Astrocyte (in vitro differentiated cells and primary cell): ENCODE measurements around the gene LCE3C. TPM values are rescaled to one million over a fixed set of nuclear protein-coding genes. Genes with fewer than 3 reads are reported as not detected.

Experiments
- DNase-seq: peaks from one replicate; pipeline ENCODE4 v3.0.0-alpha.2; 2010; ENCODE audit warnings: low read depth
- FAIRE-seq: peaks from 2 replicates; lab custom pipeline; 2011; peaks lifted over from hg19 to GRCh38; lab: Jason Lieb, UNC
- H2AFZ ChIP-seq: 2 replicates; pipeline ENCODE4 v1.6.0; 2012; ENCODE audit warnings: low read depth, low read length, inconsistent platforms
- H3K27ac ChIP-seq: 2 replicates; pipeline ENCODE4 v1.5.1; 2011; ENCODE audit warnings: low read depth, low read length, inconsistent platforms
- H3K27me3 ChIP-seq: 2 replicates; pipeline ENCODE4 v1.6.0; 2011; ENCODE audit warnings: low read length, inconsistent platforms; ENCODE audit not compliant: insufficient read depth
- H3K36me3 ChIP-seq: 2 replicates; pipeline ENCODE4 v1.5.1; 2011; ENCODE audit warnings: low read length, inconsistent platforms; ENCODE audit not compliant: insufficient read depth
- H3K4me1 ChIP-seq: 2 replicates; pipeline ENCODE4 v1.5.1; 2011; ENCODE audit warnings: low read length, inconsistent platforms; ENCODE audit not compliant: insufficient read depth
- H3K4me2 ChIP-seq: 2 replicates; pipeline ENCODE4 v1.6.0; 2012; ENCODE audit warnings: low read length, inconsistent platforms
- H3K4me3 ChIP-seq: 2 replicates; pipeline ENCODE4 v1.5.1; 2011; ENCODE audit warnings: low read depth, mild to moderate bottlenecking, low read length, inconsistent platforms; ENCODE audit not compliant: insufficient read depth
- H3K79me2 ChIP-seq: 2 replicates; pipeline ENCODE4 v1.6.0; 2012; ENCODE audit warnings: mild to moderate bottlenecking, low read length, inconsistent platforms; ENCODE audit not compliant: insufficient read depth
- H3K9ac ChIP-seq: 2 replicates; pipeline ENCODE4 v1.6.0; 2012; ENCODE audit warnings: mild to moderate bottlenecking, low read length, inconsistent platforms
- H3K9me3 ChIP-seq: 2 replicates; pipeline ENCODE4 v1.5.1; 2012; ENCODE audit warnings: low read depth, mild to moderate bottlenecking, low read length, inconsistent platforms; ENCODE audit not compliant: insufficient read depth
- H4K20me1 ChIP-seq: 2 replicates; pipeline ENCODE4 v1.6.0; 2012; ENCODE audit warnings: low read length, inconsistent platforms; ENCODE audit not compliant: insufficient read depth
- H3K27ac Mint-ChIP-seq: one replicate; pipeline ENCODE4 v1.8.0; 2021; ENCODE audit warnings: mild to moderate bottlenecking, mixed read lengths; ENCODE audit not compliant: unreplicated experiment
- H3K27me3 Mint-ChIP-seq: one replicate; pipeline ENCODE4 v1.8.0; 2021; ENCODE audit warnings: low read depth, mixed read lengths; ENCODE audit not compliant: unreplicated experiment
- H3K36me3 Mint-ChIP-seq: one replicate; pipeline ENCODE4 v1.8.0; 2021; ENCODE audit warnings: low read depth, mixed read lengths; ENCODE audit not compliant: unreplicated experiment
- H3K4me1 Mint-ChIP-seq: one replicate; pipeline ENCODE4 v1.8.0; 2021; ENCODE audit warnings: low read depth, mixed read lengths; ENCODE audit not compliant: unreplicated experiment
- H3K4me3 Mint-ChIP-seq: one replicate; pipeline ENCODE4 v1.8.0; 2021; ENCODE audit warnings: mild to moderate bottlenecking, moderate library complexity, mixed read lengths; ENCODE audit not compliant: unreplicated experiment
- H3K9me3 Mint-ChIP-seq: one replicate; pipeline ENCODE4 v1.8.0; 2021; ENCODE audit warnings: mild to moderate bottlenecking, mixed read lengths; ENCODE audit not compliant: unreplicated experiment
- CTCF ChIP-seq: IDR thresholded peaks from 2 replicates; pipeline ENCODE4 v1.5.1; 2011; ENCODE audit warnings: low read depth, mild to moderate bottlenecking, inconsistent platforms, low read length, moderate library complexity; ENCODE audit not compliant: insufficient read depth
- EZH2 ChIP-seq: IDR thresholded peaks from 2 replicates; pipeline ENCODE4 v1.6.1; 2012; ENCODE audit warnings: mild to moderate bottlenecking, low read length, inconsistent platforms; ENCODE audit not compliant: insufficient read depth
- total RNA-seq: library from RNA; stranded (reverse); gene quantifications from 2 replicates; pipeline ENCODE4 v1.2.1, GENCODE V29; 2021

LCE3C gene
- total RNA-seq, 1 donor from 2014 or later = not detected

- no peak overlapping the region for H3K4me2 ChIP-seq
- no peak overlapping the region for H3K9ac ChIP-seq
- H3K9me3 ChIP-seq = no peaks in the 10 kb centered on the region
- DNase-seq (no peak), FAIRE-seq (no peak)
- Mint-ChIP-seq H3K27ac (no peak overlapping the region), H3K4me3 (no peak overlapping the region), H3K9me3 (no peaks in the 10 kb centered on the region), H3K4me1 (no peaks in the 10 kb centered on the region), H3K36me3 (no peaks in the 10 kb centered on the region), H3K27me3 (no peaks in the 10 kb centered on the region)
- no peaks in the 10 kb centered on the region for H3K27me3 ChIP-seq
- no peak overlapping the region for H3K4me3 ChIP-seq
- H3K36me3 ChIP-seq = no peaks in the 10 kb centered on the region
- no peak for TF ChIP-seq CTCF
- no peak for TF ChIP-seq EZH2
- no peaks in the 10 kb centered on the region for H3K4me1 ChIP-seq
- H2AFZ ChIP-seq = no peak overlapping the region
- no peaks in the 10 kb centered on the region for H4K20me1 ChIP-seq
- H3K79me2 ChIP-seq = no peaks in the 10 kb centered on the region
- H3K27ac ChIP-seq = no peak overlapping the region
Observed at GRCh38 chr1:152596986-152597385, 3.0 kb upstream of the LCE3C start.

- Histone ChIP-seq H2AFZ (no peak within 1 kb of the TSS), H3K4me1 (no peaks in the 10 kb centered on the region), H3K27ac (no peak within 1 kb of the TSS), H3K9ac (no peak within 1 kb of the TSS), H4K20me1 (no peaks in the 10 kb centered on the region), H3K4me2 (no peak within 1 kb of the TSS), H3K4me3 (no peak within 1 kb of the TSS), H3K79me2 (no peaks in the 10 kb centered on the region), H3K27me3 (no peaks in the 10 kb centered on the region), H3K9me3 (peaks cover 2% of the 10 kb centered on the region), H3K36me3 (no peaks in the 10 kb centered on the region)
- Mint-ChIP-seq H3K27ac (no peak within 1 kb of the TSS), H3K9me3 (peaks cover 5% of the 10 kb centered on the region), H3K4me3 (no peak within 1 kb of the TSS), H3K4me1 (no peaks in the 10 kb centered on the region), H3K27me3 (no peaks in the 10 kb centered on the region), H3K36me3 (no peaks in the 10 kb centered on the region)
- FAIRE-seq = no peak
- DNase-seq = no peak
- no peak for TF ChIP-seq CTCF
- no peak for TF ChIP-seq EZH2
Observed at GRCh38 chr1:152613511-152613910, 13.5 kb downstream of the LCE3C start, which contains the start of gene LCE3B. TSS of gene LCE3B (plus strand) at chr1:152613811. CDS start at chr1:152613811, 0 bp downstream.

- TF ChIP-seq EZH2 (no peak), CTCF (no peak)
- no peak overlapping the region for H2AFZ ChIP-seq
- H3K36me3 ChIP-seq = no peaks in the 10 kb centered on the region
- no peaks in the 10 kb centered on the region for H3K27me3 ChIP-seq
- DNase-seq (no peak), FAIRE-seq (no peak)
- H3K36me3 Mint-ChIP-seq = no peaks in the 10 kb centered on the region
- no peak overlapping the region for H3K27ac ChIP-seq
- H3K79me2 ChIP-seq = no peaks in the 10 kb centered on the region
- peaks cover 22% of the 10 kb centered on the region for H3K9me3 Mint-ChIP-seq
- H3K4me3 Mint-ChIP-seq = no peak overlapping the region
- no peaks in the 10 kb centered on the region for H4K20me1 ChIP-seq
- no peak overlapping the region for H3K4me3 ChIP-seq
- no peak overlapping the region for H3K27ac Mint-ChIP-seq
- H3K9me3 ChIP-seq = peaks cover 9% of the 10 kb centered on the region
- H3K9ac ChIP-seq = no peak overlapping the region
- H3K4me1 Mint-ChIP-seq = no peaks in the 10 kb centered on the region
- H3K4me2 ChIP-seq = no peak overlapping the region
- no peaks in the 10 kb centered on the region for H3K4me1 ChIP-seq
- peaks cover 6% of the 10 kb centered on the region for H3K27me3 Mint-ChIP-seq
Observed at GRCh38 chr1:152621993-152622392, 22.0 kb downstream of the LCE3C start.
